T-helper 2 cell treated with Interferon-gamma antibody and Interleukin-4, amounts not matched to agents 100 ng/mL and 5 ng/mL, for 36 hours (primary cell): Measurements from ENCODE around the gene TRIM52. TPM values are rescaled to one million over a fixed set of nuclear protein-coding genes. Genes with fewer than 3 reads are reported as not detected.
"Not testable (repeated sequence)": the region's sequence is repeated elsewhere in the genome, so short reads cannot be mapped to it uniquely, and the experiment has no call there.

Experiments used
- intact Hi-C: fragments of 100-400 bp; cut with micrococcal nuclease; formaldehyde crosslinking; loops from one replicate; pipeline ENCODE4 v1.15.1; 2023
- total RNA-seq: library from RNA; stranded (reverse); gene quantifications from 2 replicates; pipeline ENCODE4 v1.2.3, GENCODE V29; 2022

Gene TRIM52
- 20.7 and 22.8 TPM in 2 replicates for total RNA-seq

DNA sequence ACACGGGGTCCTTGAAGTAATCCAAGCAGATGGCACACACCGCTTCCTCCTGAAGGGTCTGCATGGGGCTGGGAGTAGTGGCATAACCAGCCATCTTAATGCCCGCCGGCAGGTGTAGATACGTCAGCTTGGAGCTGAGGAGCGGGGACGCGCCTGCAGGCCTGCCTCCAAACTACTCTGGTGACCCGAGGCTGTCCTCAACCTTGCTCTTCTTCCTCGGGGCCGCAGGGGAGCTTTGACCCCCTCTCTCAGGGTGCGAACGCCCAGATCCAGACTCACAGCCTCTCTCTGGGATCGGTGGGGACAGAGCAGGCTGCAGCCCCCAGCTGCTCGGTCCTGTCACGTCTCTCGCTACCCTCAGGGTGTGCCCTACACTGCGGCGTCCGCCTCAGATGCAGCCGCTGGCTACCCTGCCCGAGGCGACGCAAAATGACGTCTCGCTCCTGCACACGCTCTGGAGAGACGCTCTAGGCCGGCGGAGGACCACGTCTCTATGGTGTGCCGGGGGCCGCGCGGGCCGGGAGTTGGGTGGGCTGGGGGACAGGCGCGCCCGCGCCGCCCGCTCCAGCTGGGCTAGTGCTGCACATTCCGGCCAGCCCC lies at the start of gene TRIM52:
Gene TRIM52, minus strand, starts transcription at position 424 of the 600 bp plus-strand sequence. Its CDS starts 330 bp downstream, at position 94.
- intact Hi-C loops: loop anchor here (1.0 to 10.0 kb wide), 7 partner anchors 15 to 1706 kb away; partner anchors contain the start of genes MGAT1, RUFY1, TRIM41 and TRIM7

DNA sequence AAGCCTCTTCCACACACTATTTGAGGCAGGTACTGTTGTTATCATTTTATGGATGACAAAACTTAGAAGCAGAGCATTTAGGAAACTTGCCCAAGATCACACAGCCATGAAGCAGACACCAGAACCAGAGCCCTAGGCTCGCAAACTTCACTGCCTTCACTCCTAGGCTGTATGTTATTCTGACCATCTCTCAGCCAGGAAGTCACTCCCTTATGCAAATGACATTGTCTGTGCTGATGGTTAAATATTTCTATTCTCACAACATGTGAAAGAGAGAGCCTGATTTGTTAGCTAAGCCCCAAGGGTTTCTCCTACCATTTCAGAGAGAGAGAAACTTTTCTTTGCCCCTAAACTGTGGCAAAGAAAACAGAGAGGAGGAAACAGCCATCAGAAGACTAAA lies 26.4 kb upstream of the TRIM52 start:
- intact Hi-C loops: not testable (repeated sequence)

DNA sequence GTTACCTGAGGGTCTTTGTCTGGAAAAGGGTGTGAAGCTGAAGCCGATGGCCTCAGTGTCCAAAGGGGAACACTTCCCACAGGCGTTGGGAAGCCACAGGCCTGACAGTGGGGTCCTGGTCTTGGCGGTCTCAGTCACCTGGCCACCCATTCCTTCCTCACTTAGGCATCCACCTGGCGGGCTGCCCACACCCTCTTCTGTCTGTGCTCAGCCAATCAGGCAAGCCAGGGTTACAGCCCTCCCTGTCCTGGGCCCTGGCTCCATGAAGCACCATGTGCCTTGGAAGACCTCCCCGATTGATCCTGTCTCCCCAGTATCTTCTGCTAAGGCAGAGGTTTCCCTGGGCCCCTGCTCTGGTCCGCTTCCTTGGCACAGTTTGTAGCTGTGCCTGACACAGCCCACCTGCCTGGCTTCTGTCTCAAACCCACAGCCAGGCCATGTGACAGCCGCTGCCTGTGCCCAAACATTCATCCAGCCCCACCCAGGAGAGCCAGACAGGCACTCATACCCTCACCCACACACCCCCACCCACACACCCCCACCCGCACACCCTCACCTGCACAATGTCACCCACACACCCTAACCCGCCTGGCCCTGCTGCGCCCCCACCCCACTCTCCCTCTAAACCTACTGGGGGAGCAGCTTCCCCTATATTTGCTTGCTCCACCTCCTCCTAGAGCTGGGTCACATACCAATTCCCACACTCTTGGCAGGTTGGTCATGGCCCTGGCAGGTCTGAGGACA lies 25.2 kb upstream of the TRIM52 start:
- intact Hi-C loops: not testable (repeated sequence)

DNA sequence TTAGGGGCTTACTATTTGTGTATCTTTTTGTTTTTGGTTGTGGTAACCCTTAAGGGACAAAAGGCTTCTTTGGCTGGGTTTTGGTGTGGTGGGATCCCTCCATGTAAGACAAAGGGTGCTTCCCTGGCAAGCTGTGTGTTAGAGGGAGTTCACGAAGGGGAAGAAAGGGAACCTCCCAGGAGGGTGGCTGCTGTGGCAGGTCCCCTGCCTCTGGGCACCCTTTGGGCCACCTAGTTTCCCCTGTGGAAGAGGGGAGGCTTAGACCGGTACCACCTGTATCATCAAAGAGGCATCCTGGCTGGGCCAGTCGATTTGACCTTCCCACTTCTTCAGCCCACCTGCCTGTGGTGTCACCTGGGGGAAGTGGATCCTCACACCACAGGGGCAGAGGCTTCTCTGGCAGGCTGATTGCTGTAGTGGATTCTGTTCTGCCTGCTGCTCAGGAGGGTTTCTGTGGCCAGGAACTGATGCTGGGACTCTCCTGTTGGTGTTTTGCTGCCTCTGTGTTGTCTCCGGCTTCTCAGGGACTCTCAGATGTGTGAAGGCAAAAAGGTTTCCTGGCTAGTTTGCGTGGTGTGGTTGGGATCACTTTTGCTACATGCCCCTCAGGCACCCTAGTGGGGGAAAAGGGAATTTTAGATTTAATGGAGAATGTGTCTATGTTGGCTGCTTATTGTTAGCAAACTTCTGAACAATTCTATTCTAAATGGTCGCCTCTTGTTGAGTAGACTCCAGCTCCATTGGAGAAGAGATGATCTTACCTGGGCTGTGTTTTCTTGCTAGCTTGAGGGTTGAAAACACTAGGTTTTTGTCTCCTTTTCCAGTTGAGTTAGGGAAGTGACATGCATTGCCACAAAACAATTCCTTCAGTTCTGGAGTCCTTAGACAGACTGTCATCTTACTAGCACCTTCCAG lies 23.2 kb upstream of the TRIM52 start:
- intact Hi-C loops: not testable (repeated sequence)

DNA sequence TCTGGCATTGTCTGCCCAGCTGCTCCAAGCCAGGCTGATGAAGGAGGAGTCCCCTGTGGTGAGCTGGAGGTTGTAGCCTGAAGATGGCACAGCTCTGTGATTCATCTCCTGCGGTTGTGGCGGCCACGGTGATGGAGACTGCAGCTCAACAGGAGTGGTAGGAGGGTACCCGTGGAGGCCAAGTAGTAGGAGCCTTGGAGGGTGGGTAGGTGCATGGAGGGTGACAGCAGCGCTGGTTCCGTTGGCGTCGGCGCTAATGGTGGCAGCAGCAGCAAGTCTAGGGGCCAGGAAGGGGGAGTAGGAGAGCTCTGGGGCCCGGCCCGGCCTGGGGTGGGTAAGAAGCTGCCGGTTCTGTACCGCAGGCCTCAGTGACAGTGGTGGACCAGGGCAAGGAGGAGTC lies 22.4 kb upstream of the TRIM52 start:
- intact Hi-C loops: no loop called here

DNA sequence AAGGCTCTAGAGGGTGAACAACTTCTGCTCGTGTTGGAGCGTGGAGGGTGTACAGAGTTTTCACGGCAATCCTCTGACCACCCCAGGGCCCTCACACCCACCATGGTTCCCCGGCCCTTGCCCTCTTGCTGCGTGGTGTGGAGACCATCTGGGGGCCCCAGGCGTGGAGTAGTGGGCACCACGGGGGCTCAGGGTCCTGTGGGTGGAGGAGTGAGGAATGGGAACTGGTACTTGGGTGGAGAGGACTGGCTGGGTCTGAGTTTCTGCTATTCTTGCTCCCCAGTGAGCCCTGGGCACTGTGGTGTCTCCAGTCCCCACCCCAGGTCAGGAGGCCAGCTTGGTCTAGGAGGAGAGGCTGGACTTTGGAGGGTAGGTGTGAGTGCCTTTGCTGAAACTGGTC lies 21.9 kb upstream of the TRIM52 start:
- intact Hi-C loops: no loop called here

DNA sequence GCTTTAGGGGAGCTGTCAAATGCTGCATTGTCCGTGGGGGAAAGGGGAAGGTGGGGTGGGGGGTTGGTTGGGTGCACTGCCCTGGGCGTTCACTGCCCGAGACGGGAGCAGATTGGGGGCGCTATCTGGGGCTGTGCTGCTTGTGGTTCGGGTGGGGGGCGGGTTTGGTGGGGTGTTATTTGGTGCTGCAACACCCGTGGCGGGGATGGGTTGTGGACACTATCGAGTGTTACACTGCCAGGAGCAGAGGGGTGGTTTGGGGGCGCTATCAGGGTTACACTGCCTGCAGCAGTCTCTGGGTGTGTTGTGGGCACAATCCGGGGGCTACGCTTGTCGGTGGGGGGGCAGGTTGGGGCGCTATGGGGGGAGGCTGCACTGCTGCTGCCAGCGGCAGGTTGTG lies 21.5 kb upstream of the TRIM52 start:
- intact Hi-C loops: not testable (repeated sequence)

DNA sequence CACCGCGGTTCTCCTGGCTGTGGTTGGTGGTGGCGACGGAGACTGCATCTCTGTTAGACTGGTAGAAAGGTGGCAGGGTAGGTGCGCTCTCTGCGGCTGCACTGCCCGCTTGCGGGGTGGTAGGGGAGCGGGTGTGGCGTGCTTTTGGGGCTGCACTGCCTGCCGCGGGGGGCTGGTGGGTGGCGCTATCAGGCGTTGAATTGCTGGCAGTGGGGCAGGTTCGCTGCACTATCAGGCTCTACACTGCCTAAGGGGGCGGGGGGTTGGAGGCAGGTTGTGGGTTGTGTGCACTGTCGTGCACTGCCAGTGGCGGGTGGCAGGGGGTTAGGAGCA lies 21.0 kb upstream of the TRIM52 start:
- intact Hi-C loops: no loop called here

DNA sequence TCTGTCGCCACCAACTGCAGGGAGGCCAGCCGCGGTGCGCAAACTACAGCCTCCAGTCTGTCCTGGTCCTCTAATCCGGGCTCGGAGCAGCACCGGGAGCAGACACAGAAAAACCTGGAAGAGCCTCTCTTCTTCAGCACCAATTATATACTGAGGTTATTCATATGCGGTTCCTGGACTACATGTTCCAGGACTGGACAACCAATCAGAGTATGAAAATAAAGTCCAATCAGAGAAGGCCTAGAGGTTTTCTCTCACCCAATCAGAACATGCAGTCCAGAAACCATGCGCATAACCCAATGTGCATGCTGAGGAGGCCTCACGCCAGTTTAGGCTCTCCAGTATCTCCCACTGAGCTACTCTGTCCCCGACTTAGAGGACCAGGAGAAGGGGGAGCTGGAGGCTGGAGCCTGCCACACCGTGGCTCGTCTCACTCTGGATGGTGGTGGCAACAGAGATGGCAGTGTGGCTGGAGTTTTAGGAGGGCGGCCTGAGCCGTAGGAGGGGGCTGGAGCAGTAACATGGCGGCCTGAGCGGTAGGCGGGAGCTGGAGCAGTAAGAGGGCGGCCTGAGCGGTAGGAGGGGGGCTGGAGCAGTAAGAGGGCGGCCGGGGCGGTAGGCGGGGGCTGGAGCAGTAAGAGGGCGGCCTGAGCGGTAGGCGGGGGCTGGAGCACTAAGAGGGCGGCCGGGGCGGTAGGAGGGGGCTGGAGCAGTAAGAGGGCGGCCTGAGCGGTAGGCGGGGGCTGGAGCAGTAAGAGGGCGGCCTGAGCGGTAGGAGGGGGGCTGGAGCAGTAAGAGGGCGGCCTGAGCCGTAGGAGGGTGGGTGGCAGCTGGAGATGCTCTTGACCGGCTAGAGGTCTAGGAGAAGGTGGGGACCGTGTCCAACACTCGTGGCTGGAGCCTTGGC lies 20.4 kb upstream of the TRIM52 start:
- intact Hi-C loops: no loop called here

DNA sequence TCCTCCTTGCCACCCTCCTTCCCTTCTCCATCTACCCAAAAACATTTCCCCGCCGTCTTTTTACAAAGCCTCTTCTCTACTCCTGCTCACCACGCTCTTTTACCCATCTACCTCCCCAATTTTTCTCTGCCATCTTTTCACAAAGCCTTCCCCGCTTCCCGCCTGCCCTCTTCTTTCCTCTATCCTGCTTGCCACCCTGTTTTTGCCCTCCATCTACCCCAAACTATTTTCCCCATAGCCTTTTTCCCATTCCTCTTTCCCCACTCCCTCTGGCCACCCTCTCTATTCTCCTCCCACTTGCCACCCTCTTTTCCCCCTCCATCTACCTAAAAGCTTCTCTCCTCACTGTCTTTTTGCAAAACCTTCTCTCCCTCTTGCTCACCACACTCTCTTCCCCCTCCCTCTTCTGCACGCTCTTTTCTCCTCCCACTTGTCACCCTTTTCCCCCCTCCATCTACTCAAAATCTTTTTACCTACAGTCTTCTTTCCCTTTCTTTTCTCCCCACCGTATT lies 19.4 kb upstream of the TRIM52 start:
- intact Hi-C loops: no loop called here

DNA sequence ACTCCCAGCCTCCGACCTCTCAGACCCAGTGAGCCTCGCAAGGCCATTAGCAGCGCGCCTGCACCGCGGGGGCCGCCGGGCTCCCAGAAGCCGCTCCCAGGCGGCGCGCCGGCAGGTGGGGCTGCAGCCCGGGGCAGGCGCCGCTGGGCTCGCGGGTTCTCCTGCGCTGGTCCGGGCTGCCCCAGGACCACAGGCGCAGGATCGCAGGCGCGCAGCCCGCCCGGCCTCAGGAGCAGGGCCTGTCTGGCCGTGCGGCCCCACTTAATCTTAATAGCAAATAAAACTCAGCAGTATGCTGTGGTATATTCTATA lies 12.4 kb upstream of the TRIM52 start:
- intact Hi-C loops: not testable (repeated sequence)

DNA sequence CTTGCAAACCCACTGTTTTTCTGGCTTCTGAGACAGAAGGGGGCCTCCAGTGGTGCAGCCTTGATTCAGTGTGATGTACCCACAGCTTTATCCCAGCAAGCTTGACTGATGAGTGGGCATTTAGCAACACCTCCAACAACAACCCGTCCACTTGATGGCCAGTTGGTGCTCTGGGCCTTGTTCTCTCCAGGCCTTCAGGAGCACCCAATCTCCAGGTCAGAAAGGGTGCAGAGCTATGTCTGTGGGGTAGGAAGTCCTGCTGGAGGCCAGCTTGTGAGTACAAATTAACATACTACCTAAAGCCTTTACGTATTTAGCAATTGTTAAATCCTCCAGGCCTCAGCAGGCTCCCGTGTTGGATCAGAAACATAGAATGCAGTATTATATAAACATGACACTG lies 10.1 kb upstream of the TRIM52 start:
- intact Hi-C loops: no loop called here

DNA sequence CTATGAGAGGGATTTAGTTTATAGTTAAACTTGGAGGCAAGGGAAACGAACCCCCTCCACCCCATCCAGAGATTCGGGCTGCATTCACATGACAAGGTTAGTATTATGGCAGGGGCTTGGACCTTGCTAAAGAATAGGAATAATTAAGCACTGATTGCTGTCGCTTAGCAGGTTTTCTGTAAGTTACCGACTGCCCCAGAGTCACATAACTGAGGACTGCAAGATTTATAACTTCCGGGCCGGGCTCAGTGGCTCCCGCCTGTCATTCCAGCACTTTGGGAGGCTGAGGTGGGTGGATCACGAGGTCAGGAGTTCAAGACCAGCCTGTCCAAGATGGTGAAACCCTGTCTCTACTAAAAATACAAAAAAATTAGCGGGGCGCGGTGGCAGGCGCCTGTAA lies 7.0 kb upstream of the TRIM52 start:
- intact Hi-C loops: loop anchor here (10.0 kb wide), 1 partner anchor 1713 kb away; the partner anchor contains the start of gene RUFY1

DNA sequence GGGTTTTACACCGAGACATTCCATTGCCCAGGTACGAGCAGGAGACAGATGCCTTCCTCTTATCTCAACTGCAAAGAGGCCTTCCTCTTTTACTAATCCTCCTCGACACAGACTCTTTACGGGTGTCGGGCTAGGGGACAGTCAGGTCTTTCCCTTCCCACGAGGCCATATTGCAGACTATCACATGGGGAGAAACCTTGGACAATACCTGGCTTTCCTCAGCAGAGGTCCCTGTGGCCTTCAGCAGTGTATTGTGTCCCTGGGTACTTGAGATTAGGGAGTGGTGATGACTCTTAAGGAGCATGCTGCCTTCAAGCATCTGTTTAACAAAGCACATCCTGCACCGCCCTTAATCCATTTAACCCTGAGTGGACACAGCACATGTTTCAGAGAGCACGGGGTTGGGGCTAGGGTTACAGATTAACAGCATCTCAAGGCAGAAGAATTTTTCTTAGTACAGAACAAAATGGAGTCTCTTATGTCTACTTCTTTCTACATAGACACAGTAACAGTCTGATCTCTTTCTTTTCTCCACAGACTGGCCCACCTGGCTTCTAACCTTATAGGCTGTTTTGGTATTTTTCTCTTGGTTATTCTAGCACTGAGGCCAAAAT lies 6.5 kb upstream of the TRIM52 start:
- intact Hi-C loops: loop anchor here (10.0 kb wide), 1 partner anchor 1713 kb away; the partner anchor contains the start of gene RUFY1

DNA sequence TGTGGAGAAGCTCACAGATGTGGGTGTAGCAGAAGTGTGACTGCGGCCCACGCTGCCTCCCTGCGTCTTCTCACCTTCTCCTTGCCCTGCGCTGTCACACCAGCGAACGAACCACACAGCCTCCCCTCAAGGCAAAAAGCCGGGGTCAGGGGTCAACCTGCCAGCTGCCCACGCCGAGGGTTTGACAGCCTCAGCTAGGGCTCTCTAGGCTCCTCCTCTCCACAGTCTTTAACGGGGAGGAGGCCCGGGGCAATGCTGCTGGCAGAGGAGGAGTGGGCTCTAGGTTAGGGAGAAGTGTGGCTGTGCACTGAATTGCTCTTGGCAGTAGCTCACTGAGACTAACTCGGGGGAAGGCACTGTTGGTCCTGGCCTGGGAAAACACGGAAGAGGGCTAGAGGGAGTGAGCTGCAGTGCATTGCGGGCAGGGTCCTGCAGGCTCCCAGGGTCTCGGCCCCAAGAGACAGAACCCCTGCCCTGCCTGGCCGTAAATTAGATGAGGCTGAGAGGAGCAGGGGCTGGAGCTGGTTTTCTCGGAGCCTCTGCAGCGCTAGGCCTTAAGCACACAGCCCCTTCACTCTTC lies 4.2 kb upstream of the TRIM52 start:
- intact Hi-C loops: loop anchor here (10.0 kb wide), 1 partner anchor 1710 kb away; the partner anchor contains the start of gene RUFY1

DNA sequence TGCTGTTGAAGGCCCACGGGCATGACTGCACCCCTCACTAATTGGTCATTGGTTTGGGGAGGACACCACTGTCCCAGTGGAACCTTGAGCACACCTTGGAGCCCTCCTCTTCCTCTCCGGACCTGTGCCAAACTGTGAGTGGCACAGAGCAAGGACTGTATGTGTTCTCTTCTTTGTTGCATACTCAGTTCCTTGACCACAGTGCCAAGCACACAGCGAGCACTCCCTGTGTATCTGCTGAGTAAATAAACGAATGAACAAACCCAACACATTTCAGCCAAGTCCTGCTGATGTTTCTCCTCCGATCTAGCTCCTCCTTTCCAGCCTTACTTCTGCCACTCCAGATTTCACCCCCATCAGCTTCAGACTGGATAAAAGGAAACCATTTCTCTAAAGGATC lies 2.7 kb upstream of the TRIM52 start:
- intact Hi-C loops: loop anchor here (5.0 to 10.0 kb wide), 3 partner anchors 56 to 1709 kb away; partner anchors contain the start of genes RUFY1, TRIM7 and ZFP62

DNA sequence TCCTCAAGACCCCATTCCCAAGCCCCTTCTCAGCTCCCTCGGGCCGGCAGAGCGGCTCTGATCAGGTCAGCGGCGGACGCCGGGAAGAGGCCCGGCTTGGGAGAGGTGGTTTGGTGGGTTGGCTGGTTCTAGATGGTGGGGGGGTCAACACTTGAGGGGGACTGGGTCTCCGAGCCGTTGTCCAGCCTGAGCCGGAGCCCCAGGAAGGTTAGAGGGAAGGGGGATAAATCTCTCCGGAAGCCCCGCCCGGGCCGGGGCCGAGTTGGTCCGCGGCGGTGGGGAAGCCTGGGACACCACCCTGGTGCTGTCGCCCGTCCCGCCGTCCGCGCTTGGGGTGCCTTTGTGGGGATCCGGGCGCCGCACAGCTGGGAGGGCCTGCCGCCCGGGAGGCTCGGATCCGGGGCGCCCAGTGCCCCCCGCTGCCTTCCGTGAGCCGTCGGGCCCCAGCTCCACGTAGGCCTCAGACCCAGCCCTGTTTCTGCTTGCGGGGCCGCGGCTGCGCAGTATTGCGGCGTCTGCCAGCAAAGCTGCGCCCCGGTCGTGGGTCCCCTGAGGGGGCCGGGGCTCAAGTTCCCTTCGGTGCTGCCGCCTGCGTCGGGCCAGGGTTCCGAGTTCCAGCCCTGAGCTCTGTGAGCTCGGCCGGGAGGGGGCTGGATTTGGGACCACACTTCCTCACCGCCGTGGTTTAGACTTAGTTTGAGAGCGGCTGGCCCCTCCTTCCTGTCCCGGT lies 542 bp upstream of the TRIM52 start:
- intact Hi-C loops: loop anchor here (1.0 to 10.0 kb wide), 6 partner anchors 38 to 1707 kb away; partner anchors contain the start of genes MGAT1, RUFY1, TRIM41 and TRIM7

DNA sequence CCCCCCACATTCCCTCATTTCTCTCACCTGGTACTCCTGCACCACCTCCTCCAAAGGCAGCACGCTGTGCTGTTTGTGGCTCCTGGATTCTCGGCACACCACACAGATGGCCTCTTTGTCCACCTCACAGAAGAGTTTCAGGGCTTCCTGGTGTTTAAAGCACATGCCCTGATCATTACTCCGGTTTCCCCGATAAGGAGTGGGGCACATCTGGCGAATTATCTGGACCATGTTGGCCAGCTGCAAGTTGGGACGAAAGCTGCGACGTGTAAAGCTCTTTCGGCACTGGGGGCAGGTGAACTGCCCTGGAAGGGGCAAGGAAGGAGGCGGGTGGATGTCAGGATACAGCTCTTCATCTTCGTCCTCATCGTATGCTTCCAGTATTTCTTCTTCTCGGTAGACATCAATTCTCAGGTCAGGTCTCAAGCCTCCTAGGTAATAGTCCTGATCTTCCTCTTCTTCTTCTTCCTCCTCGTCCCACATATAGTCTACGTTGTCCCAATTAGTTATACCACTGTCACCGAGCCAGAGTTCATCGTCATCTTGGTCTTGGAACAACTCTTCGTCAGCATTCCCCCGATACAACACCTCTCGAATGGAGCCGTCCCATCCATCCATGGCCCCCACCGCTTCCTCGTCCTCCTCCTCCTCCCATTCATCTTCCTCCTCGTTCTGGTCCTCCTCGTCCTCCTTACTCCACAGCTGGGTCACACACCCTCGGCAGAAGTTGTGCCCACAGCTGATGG lies 796 bp downstream of the TRIM52 start:
- intact Hi-C loops: loop anchor here (1.0 to 10.0 kb wide), 5 partner anchors 14 to 1705 kb away; partner anchors contain the start of genes MGAT1, RUFY1, TRIM7 and ZFP62
